Natural killer cell treated with Interleukin-12 subunit alpha and Interleukin-12 subunit beta and Interleukin-15 and Interleukin-18, amount 100 ng/mL, for 72 hours (primary cell): ENCODE data around the gene HPS6. TPM values are rescaled to one million over a fixed set of nuclear protein-coding genes. Genes with fewer than 3 reads are reported as not detected.

ENCODE experiments used
- ATAC-seq, 2 donors: fragments of 150-1000 bp; cut with Tn5 transposase in 1 of 2; sonication (Bioruptor Pico), chemical (Tn5 transposase) in 1 of 2; 2 replicates each; pipeline ENCODE4 v1.10.0; 2021
- DNase-seq: peaks from one replicate; pipeline ENCODE4 v3.0.0; 2022; ENCODE audit warnings: low spot score
- H3K27ac Mint-ChIP-seq, 2 donors: 1 replicate in 1 of 2; 2 replicates in 1 of 2; pipeline ENCODE4 v1.8.0; 2022; ENCODE audit warnings: mixed read lengths in 2 of 2, mild to moderate bottlenecking in 1 of 2, moderate library complexity in 1 of 2
- H3K27me3 Mint-ChIP-seq, 2 donors: 1 replicate in 1 of 2; 2 replicates in 1 of 2; pipeline ENCODE4 v1.8.0; 2022; ENCODE audit warnings: mixed read lengths in 2 of 2
- H3K36me3 Mint-ChIP-seq: one replicate; pipeline ENCODE4 v1.8.0; 2022; ENCODE audit warnings: mixed read lengths
- H3K4me1 Mint-ChIP-seq, 2 donors: 1 replicate in 1 of 2; 2 replicates in 1 of 2; pipeline ENCODE4 v1.8.0; 2022; ENCODE audit warnings: low read depth in 2 of 2, mixed read lengths in 2 of 2, mild to moderate bottlenecking in 1 of 2
- H3K4me3 Mint-ChIP-seq: one replicate; pipeline ENCODE4 v1.8.0; 2022; ENCODE audit warnings: mixed read lengths
- H3K9me3 Mint-ChIP-seq: 2 replicates; pipeline ENCODE4 v1.8.0; 2022; ENCODE audit warnings: mixed read lengths
- total RNA-seq, 2 donors: library from RNA; stranded (reverse); gene quantifications; one replicate each; pipeline ENCODE4 v1.2.3, GENCODE V29; 2022

Gene HPS6
- total RNA-seq, 2 donors from 2014 or later: 25.0 to 28.6 TPM

DNA sequence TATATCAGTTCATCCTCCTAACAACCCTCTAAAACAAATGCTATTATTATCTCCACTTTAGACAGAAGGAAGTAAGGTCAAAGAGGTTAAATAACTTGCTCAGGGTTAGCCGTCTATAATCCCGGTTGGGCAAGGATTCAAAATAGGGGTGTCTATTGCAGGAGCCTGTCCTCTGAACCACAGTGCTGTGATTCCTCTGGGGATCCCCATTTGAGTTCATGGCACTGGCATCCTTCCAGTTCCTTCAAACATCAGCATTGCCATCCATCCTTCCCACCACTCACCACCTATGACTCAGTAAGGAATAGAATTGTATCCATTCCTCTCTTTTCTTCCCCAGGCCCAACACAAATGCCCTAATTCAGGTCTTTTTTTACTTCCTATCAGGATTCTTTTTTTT lies 25.6 kb downstream of the HPS6 start:
- H3K9me3 Mint-ChIP-seq: no peaks in the 10 kb centered on the region
- H3K4me1 Mint-ChIP-seq: no peaks in the 10 kb centered on the region
- DNase-seq (no peak), ATAC-seq (no peak)
- no peaks in the 10 kb centered on the region for H3K27me3 Mint-ChIP-seq
- H3K27ac Mint-ChIP-seq: no peak overlapping the region
- no peaks in the 10 kb centered on the region for H3K36me3 Mint-ChIP-seq
- H3K4me3 Mint-ChIP-seq: no peak overlapping the region

- DNase-seq: no peak
- Mint-ChIP-seq H3K27ac (no peak overlapping the region), H3K9me3 (no peaks in the 10 kb centered on the region), H3K4me3 (no peak overlapping the region), H3K4me1 (no peaks in the 10 kb centered on the region), H3K27me3 (no peaks in the 10 kb centered on the region), H3K36me3 (no peaks in the 10 kb centered on the region)
- ATAC-seq: no peak
Measured at GRCh38 chr10:102096449-102096848, 31.3 kb downstream of the HPS6 start.

GRCh38 chr10:102101152-102101551 lies 36.0 kb downstream of the HPS6 start:
- Mint-ChIP-seq H3K27me3 (no peaks in the 10 kb centered on the region), H3K9me3 (no peaks in the 10 kb centered on the region), H3K4me1 (peaks cover 9 to 10% of the 10 kb centered on the region in 2 donors), H3K36me3 (no peaks in the 10 kb centered on the region), H3K4me3 (no peak overlapping the region), H3K27ac (no peak overlapping the region)
- DNase-seq (no peak), ATAC-seq (no peak)

DNA sequence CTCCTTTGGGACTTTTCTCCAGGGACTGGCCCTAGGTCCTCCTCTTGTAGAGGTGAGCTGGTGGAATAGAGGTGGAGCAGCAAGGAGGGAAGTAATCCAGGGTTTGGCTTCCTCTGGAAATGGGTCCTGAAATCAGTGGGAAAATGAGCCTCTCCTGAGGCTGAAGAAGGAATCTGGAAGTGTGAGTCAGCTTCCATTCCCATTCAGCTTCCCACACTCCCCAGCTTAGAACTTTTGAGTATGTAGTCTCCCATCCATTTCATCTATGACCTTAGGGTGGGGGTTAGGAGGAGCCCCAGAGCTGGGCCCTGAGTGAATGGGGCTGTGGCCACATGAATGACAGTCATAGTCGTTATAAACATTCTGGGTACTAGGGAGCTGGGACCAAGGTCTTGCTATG lies 37.3 kb downstream of the HPS6 start:
- Mint-ChIP-seq H3K9me3 (no peaks in the 10 kb centered on the region), H3K4me1 (peaks cover 9 to 12% of the 10 kb centered on the region in 2 donors), H3K4me3 (no peak overlapping the region), H3K27ac (no peak overlapping the region), H3K27me3 (no peaks in the 10 kb centered on the region), H3K36me3 (no peaks in the 10 kb centered on the region)
- ATAC-seq (no peak), DNase-seq (no peak)

- Mint-ChIP-seq H3K27ac (no peak overlapping the region), H3K4me1 (peaks cover 12 to 17% of the 10 kb centered on the region in 2 donors), H3K27me3 (no peaks in the 10 kb centered on the region), H3K9me3 (no peaks in the 10 kb centered on the region), H3K4me3 (no peak overlapping the region), H3K36me3 (peaks cover 6% of the 10 kb centered on the region)
- no peak for DNase-seq
- ATAC-seq: no peak
Measured at GRCh38 chr10:102106998-102107397, 41.8 kb downstream of the HPS6 start.

DNA sequence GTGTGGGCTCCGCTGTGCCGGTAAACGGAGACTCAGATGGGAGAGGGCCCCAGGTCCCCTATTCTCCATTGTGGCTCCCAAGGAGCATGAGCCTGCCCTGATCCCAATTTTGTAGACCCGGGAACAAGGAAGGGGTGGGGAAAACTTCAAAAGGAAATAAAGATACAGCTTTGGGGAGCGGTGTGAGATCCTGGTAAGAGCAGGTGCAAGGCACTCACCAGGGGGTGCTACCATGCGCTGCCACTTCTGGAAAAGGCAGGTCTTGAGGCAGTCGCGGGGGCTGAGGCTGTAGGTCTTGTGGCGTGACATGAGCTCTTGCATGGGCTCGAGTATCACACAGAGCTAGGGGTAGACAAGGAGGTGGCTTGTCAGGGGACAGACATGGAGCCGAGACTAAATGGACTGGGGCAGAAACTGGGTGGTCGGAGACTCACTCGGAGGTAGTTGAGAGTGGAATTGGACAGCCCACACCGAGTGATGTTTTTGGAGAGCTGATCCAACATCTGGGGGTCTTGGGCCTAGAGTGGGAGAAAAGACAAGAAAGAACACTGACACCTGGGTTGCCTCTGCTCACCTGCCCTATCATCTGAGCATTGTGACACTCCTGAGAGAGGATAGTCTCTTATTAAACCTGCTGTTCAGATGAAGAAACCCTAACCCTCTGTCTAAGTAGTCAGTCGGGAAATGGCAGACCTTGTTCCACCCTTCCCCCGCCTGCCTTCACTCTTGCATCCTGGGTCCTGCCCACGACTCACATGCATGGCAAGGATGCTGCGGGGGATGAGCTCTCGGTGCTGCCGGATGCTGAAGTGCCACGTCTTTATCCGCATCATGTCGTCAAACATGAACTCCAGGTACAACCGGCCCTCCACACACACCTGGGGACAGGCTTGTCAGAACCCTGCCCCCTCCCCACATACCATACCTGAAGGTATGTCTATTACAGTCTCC lies 44.3 kb downstream of the HPS6 start:
- no peaks in the 10 kb centered on the region for H3K9me3 Mint-ChIP-seq
- no peak for ATAC-seq

DNA sequence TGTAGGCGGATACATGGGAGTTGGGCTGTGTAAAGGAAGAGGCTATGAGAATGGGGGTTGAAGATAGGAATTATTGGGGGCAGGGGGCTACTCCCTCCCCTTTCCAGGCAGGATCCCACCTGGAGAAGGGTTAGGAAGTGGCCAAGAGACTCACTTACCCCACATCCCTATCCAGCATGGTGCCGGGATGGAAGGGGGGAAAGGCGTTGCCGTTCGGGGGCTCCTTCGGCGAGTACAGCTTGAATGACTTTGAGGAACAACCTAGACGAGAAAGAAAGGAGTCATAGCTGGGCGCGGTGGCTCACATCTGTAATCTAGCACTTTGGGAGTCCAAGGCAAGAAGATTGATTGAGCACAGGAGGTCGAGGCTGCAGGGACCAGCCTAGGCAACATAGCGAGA lies 46.1 kb downstream of the HPS6 start:
- Mint-ChIP-seq H3K27me3 (no peaks in the 10 kb centered on the region), H3K36me3 (peaks cover 6% of the 10 kb centered on the region), H3K4me3 (no peak overlapping the region), H3K4me1 (peaks cover 22 to 35% of the 10 kb centered on the region in 2 donors), H3K9me3 (no peaks in the 10 kb centered on the region), H3K27ac (no peak overlapping the region)
- no peak for ATAC-seq
- no peak for DNase-seq

More for the DNA sequence above, 44.3 kb downstream of the HPS6 start:
- Mint-ChIP-seq H3K4me3 (no peak overlapping the region), H3K4me1 (peaks cover 24 to 31% of the 10 kb centered on the region in 2 donors), H3K27ac (no peak overlapping the region), H3K36me3 (peaks cover 6% of the 10 kb centered on the region), H3K27me3 (no peaks in the 10 kb centered on the region)
- DNase-seq: no peak

DNA sequence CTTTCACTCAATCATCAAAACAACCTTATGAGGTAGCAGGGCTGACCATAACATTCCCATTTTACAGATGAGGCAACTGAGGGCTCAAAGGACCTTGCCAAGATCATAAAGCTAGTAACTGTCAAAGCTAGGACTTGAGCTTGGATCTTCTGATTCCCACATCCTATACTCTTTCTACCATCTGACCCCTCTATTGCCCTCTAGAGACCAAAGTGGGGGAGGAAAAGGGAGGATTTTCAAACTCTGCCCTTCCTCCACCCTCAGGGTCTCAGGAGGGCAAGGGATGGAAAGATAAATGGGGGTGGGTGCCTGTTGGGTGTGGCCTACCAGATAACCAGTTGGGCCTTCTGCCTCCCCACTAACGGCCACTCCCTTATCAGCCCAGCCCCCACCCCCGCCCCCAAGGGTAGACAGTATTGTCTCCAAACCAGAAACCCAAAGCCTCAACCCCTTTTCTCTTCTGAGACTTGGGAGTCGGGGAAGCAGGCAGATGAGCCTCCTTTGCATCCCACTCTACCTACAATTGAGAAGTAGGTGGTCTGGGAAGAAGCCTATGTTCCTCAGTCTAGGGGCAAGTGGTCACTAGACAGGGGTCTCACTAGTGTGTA lies 47.2 kb downstream of the HPS6 start:
- Mint-ChIP-seq H3K9me3 (no peaks in the 10 kb centered on the region), H3K4me1 (peaks cover 31 to 44% of the 10 kb centered on the region in 2 donors), H3K27me3 (no peaks in the 10 kb centered on the region), H3K4me3 (no peak overlapping the region), H3K36me3 (peaks cover 6% of the 10 kb centered on the region), H3K27ac (peak overlapping the region in 1 of 2 donors; percentile 79)
- no peak for DNase-seq
- ATAC-seq: no peak

DNA sequence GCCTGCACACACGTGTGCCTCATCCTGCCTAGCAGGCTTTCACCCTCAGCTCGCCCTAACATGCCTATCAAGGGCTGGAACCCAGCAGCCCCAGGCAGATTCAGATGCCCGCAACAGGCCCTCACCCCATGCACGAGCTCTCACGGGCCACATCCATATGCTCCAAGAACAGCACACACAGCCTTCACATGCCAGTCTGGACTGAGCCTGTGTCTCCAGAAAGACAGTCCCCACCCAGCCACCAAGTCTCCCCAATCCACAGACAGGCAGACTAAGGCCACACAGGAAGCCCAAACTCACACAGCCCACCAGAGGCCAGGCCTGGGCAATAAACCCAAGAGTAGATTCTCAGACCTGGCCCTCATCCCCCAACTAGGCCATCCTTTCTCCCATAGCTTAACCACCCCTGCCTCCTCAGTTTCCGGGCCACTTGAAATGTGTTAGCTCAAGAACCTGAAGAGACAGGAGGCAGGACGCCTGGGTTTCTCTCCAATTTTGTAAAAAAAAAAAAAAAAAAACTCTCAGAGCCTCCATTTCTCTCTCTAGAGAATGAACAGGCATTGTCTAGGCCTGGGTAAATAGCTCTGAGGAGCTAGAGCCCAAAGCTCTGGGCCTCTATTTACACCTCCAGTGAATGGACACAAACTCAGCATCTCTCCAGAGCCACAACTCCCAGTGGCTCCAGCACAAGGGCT lies 48.3 kb downstream of the HPS6 start:
- H3K27me3 Mint-ChIP-seq: no peaks in the 10 kb centered on the region
- peak overlapping the region; percentile 82 for H3K4me3 Mint-ChIP-seq
- H3K9me3 Mint-ChIP-seq: no peaks in the 10 kb centered on the region
- peaks cover 42 to 53% of the 10 kb centered on the region in 2 donors for H3K4me1 Mint-ChIP-seq
- H3K36me3 Mint-ChIP-seq: peaks cover 4% of the 10 kb centered on the region
- ATAC-seq (no peak), DNase-seq (no peak)
- H3K27ac Mint-ChIP-seq: peak overlapping the region; percentile 79 to 82

DNA sequence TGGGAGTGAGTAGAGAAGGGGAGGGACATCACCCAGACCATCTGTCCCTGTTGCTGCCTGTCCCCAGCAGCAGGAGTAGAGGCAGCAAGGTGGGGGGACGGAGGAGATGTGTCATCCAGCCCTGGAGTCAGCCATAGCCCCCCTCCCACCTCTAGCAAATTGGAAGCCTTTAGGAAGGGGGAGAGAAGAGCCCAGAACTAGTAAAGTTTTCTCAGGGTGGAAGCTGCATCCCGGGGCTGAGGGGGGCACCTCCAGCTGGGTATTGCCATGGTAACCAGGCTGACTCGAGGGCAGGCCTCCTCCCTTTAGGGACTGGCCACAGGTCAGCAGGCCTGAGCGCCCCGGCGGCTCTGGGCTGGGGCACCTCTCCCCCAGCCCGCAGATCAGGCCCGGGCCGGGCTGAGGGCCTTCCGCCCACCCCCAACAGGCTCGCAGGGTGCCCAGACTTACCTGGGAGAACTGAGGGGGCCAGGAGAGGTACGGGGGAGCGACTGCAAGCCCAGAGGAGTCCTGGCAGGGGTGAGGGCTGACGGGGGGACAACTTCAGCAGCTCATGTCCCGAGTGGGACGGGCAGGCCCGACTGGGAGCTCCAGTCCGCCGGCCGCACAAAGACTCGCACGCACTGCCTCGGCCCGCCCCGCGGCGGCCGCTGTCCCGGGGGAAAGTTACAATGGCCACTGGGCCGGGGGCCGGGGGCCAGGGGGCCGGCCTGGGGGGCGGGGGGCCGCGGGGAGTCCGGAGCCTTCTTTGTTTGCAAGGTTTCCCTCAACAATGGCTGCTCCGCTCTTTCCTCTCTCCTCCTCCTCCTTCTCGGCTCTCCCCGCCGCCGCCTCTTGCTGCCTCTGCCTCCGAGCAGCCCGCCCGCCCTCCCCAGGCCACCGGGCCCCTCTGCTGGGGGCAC lies 49.1 kb downstream of the HPS6 start:
- ATAC-seq: peak; percentile 17 to 38
- peak overlapping the region; percentile 80 to 90 for H3K27ac Mint-ChIP-seq
- no peaks in the 10 kb centered on the region for H3K27me3 Mint-ChIP-seq
- H3K36me3 Mint-ChIP-seq: no peaks in the 10 kb centered on the region
- peak overlapping the region; percentile 82 for H3K4me3 Mint-ChIP-seq
- no peaks in the 10 kb centered on the region for H3K9me3 Mint-ChIP-seq
- H3K4me1 Mint-ChIP-seq: peaks cover 47 to 56% of the 10 kb centered on the region in 2 donors
- DNase-seq: peak; percentile 64

- peak; percentile 82 for DNase-seq
- peak overlapping the region; percentile 80 to 90 for H3K27ac Mint-ChIP-seq
- peaks cover 50 to 57% of the 10 kb centered on the region in 2 donors for H3K4me1 Mint-ChIP-seq
- peak overlapping the region; percentile 82 for H3K4me3 Mint-ChIP-seq
- H3K36me3 Mint-ChIP-seq: no peaks in the 10 kb centered on the region
- no peaks in the 10 kb centered on the region for H3K27me3 Mint-ChIP-seq
- peak; percentile 88 to 94 for ATAC-seq
- no peaks in the 10 kb centered on the region for H3K9me3 Mint-ChIP-seq
Measured at GRCh38 chr10:102114861-102115618, 49.9 kb downstream of the HPS6 start.

GRCh38 chr10:102115775-102116174 lies 50.6 kb downstream of the HPS6 start:
- no peaks in the 10 kb centered on the region for H3K27me3 Mint-ChIP-seq
- ATAC-seq (no peak), DNase-seq (no peak)
- H3K4me3 Mint-ChIP-seq: peak overlapping the region; percentile 82
- no peaks in the 10 kb centered on the region for H3K9me3 Mint-ChIP-seq
- peaks cover 50 to 55% of the 10 kb centered on the region in 2 donors for H3K4me1 Mint-ChIP-seq
- peak overlapping the region; percentile 80 to 90 for H3K27ac Mint-ChIP-seq
- H3K36me3 Mint-ChIP-seq: no peaks in the 10 kb centered on the region
